NCI-H1417 (cell line): ENCODE results near the gene RAD18.

Source experiments
- DNase-seq, 3 experiments: peaks; one replicate each; lab custom pipeline; 2025; lab: John Stamatoyannopoulos, UW

The RAD18 gene

DNA sequence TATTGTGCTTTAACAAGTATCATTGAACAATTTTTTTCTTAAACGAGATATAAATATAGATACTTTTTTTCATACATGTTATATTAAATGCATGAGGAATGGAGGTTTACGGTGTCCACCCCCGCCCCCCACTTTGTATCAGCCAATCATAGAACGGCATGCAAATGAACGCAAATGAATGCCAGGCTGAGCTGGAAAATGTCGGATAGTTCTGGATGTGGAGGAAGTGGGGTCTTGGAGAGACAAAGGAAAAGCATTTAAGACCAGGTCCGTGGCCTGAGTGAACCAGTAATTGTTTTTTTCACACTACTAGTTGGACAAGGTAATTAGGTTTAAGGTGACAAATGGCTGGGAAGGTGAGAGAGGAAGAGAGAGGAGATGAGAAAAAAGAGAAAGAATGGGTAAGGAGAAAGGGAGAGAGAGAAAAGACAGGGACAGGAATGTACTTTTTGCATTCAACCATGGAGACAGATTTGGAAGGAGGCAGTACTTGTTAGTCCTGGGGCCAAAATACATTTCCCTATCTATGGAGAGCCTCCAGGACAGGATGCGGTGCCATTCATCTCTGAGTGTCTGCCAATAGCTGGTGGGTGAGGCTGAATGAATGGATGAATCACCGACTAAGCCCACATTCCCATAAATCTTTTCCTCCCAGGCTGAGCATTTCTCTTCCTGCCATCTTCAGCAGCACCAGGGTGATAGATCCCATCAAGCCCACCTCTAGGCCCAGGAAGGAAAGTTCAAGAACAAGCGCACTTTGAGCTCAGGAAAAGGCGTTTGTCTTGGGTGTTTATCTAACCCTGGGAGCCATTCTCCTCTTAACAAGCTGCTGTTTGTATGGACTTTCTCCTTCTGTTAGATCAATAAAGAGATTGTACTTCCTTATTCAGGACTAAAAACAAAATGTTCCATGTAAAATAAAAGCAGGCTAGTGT, 1.4 kb upstream of the RAD18 start:
- no peak for DNase-seq

- DNase-seq: no peak
Observed at GRCh38 chr3:8962226-8962861, 928 bp downstream of the RAD18 start.

DNA sequence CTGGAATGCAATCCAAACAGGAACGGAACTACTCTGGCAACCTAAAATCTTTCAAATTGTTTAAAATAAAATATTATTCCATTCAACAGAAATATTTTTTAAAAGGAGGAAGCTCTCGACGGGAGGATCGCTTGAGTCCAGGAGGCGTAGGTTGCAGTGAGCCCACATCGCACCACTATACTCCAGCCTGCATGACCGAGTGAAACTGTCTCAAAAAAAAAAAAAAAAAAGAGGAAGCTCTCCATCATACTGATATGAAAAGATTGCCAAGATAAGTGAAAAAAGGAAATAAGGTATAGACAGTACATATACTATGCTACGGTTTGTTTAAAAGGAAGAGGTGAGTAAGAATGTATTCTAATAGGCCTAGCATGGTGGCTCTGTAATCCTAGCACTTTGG, 3.6 kb downstream of the RAD18 start:
- DNase-seq: no peak

DNA sequence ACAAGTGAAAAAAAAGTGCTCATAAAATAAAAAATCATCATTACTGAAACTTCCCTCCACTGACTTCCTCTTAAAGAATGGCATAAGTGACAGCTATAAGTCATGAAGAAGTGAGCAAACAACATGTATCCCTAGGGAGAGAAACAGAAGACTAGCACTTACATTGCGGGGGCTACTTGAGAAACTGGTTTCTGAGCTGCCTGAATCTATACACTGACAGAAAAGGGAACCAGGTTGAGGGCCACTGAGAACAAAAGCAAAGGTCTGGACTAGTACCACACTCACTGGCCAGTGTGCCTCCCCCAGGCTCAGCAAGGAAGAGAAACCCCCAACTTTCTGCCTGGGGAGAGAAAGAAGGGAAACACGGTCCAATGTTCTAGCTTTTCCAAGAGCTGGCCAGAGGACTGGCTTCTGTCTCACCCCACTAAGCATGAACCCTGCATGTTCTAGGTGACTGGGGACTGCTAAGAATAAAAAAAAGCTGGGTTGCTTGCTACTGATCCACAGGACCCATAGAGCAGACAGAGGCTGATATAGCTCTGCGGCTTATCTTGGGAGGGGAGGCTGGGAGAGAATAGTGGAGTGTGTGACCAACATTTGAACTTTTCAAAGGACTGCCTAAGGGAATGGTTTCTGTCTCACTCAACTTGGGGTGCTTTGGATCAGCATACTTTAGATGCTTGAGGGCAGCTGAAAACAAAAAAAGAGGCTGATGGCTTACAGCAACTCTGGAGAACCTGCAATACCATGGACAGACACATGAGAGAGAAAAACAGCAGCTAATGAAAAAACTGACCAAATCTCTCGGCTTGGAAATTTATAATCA, 8.1 kb downstream of the RAD18 start:
- peak in 1 of 3 experiments; percentile 1 for DNase-seq

- DNase-seq: no peak
Observed at GRCh38 chr3:8953313-8953712, 10.0 kb downstream of the RAD18 start.

DNA sequence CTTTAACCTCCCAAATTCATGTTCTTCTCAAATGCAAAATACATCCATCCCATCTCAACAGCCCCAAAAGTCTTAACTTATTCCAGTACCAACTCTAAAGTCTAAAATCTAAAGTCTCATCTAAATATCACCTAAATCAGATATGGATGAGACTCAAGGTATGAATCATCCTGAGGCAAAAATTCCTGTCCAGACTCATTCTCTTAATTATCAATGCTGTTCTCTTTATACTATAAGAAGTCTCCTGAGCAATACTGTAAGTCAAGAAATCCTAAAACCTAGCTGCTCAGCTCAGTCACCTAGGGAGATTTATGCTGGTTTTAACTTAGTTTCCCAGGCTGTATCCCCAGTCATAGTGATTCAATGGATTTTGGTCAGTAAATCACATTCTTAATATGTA, 11.1 kb downstream of the RAD18 start:
- no peak for DNase-seq

GRCh38 chr3:8945890-8946600, 17.2 kb downstream of the RAD18 start:
- no peak for DNase-seq

GRCh38 chr3:8942746-8943488, 20.4 kb downstream of the RAD18 start:
- DNase-seq: no peak

DNA sequence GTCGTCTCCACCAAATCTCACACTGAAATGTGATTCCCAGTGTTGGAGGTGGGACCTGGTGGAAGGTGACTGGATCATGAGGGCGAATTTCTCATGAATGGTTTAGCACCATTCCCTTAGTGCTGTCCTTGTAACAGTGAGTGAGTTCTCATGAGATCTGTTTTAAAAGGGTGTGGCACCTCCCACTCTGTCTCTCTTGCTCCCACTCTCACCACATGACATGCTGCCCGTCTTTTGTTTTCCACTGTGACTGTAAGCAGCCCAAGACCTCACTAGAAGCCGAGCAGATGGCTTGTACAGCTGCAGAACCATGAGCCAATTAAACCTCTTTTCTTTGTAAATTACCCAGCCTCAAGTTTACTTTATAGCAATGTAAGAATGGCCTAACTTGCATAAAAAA, 21.2 kb downstream of the RAD18 start:
- no peak for DNase-seq

DNA sequence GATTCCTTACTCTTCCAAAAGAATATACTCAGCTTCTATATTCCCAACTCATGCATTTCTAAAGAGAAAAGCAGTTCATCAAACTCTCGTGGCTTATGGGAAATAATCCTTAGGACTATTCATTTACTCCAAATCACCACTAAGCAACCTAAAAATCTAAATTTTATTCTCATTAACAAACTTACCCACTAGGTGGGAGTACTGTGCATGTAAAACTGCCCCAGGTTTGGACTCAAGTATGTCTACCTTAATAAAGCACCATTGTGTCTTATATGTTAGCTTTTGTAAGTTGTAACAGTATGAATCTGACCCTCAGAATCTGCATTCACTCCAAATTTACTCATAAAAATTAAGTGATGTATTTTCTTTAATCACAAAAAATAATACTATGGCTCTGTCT, 25.3 kb downstream of the RAD18 start:
- DNase-seq: no peak

DNA sequence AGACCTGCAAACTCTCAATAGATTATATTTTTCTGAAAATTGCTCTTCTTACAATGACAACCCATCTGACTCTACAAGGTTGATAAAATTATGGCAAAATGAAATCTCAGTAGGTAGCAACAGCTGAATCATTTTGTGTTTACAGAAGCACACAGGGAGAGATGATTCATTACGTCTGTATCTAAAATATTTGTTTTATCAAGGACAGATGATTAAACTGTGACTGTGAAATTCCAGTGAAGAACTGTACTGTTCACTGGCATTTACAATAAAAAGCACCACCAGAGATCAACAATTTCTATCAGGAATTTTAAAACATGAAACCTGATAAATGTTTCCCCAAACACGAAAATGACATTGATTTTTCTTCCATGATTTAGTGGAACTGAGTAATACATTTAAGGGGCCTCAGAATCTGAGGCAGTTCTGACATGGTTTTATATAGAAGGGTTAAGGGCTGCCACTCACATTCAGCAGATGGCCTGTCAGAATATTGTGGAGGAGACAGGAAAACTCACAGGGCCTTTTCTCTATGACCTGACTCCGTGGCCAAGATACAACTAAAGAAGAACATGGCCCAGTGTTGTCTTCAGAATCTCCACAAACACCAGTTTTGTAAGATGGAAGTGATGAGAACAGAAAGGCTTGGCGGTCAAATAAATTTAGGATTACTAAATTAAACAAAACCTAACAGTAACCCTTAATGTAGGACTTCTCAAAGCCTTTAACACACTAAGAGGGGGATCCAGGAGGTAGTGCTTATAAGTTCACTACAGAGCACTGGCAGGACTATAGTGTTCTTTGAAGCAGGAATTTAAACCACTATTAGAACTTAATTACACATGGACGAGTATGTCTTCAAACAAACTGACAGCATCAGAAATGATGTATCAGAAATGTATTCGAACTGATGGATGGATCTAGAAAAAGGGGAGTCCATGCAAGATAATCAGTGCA, 25.9 kb downstream of the RAD18 start:
- no peak for DNase-seq

GRCh38 chr3:8932507-8932906, 30.8 kb downstream of the RAD18 start:
- no peak for DNase-seq

DNA sequence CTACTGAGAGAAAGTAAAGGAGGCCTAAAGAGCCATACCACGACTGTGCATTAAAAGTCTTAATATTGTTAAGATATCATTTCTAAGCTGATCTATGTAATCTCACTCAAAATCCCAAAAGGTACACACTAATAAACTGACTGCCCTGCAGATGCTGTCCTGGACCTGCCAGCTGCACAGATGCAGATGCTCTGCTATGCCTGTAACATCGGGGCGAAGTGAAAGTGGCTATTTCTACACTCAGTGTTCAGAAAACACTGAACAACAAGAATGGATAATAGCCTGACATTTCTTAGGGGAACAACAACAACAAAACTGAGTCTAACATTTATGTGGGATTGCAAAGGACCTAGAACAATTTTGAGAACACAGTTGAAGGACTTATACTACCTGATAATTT, 31.9 kb downstream of the RAD18 start:
- DNase-seq: no peak

DNA sequence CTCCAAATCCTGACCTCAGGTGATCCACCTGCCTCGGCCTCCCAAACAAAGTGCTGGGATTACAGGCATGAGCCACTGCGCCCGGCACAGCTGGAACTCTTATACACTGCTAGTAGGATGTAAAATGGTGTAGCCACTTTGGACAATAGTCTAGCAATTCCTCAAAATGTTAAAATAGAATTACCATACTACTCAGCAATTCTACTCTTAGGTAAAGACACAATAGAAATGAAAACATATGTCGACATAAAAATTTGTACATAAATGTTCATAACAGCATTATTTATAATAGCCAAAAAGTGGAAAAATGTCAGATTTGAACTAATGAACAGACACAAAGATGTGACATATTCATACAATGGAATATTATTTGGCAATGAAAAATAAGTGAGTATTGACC, 33.4 kb downstream of the RAD18 start:
- no peak for DNase-seq

GRCh38 chr3:8914491-8914890, 48.8 kb downstream of the RAD18 start:
- no peak for DNase-seq

- DNase-seq: no peak
Observed at GRCh38 chr3:8911781-8912180, 51.5 kb downstream of the RAD18 start.

- DNase-seq: no peak
Observed at GRCh38 chr3:8909160-8909559, 54.1 kb downstream of the RAD18 start.

GRCh38 chr3:8903191-8903590, 60.1 kb downstream of the RAD18 start:
- no peak for DNase-seq

- no peak for DNase-seq
Observed at GRCh38 chr3:8900869-8901268, 62.4 kb downstream of the RAD18 start.

- no peak for DNase-seq
Observed at GRCh38 chr3:8899876-8900460, 63.3 kb downstream of the RAD18 start.
